ENCODE measurements around the gene DPYSL4.

The DPYSL4 gene

DNA sequence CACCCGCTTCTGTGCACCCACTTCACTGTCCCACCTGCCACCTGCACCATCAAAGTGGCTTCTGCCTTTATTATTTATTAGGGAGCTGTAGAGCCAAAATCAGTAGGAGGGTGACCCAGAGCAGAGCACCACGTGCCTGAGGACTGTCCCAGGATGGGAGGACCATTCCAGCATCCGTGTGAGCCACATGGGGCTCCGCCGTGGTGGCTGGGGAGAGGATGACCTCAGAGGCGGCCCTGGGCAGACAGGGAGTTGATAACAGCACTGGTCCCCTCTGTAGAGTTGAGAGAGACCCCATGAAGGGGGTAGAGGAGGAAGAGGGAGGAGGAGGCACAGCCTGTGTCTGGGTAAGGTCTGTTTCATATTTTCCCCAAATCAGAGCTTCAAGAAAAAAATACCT is 8.7 kb upstream of the DPYSL4 start:
- DNase-seq (ENCODE audit: low spot score): no peak

DNA sequence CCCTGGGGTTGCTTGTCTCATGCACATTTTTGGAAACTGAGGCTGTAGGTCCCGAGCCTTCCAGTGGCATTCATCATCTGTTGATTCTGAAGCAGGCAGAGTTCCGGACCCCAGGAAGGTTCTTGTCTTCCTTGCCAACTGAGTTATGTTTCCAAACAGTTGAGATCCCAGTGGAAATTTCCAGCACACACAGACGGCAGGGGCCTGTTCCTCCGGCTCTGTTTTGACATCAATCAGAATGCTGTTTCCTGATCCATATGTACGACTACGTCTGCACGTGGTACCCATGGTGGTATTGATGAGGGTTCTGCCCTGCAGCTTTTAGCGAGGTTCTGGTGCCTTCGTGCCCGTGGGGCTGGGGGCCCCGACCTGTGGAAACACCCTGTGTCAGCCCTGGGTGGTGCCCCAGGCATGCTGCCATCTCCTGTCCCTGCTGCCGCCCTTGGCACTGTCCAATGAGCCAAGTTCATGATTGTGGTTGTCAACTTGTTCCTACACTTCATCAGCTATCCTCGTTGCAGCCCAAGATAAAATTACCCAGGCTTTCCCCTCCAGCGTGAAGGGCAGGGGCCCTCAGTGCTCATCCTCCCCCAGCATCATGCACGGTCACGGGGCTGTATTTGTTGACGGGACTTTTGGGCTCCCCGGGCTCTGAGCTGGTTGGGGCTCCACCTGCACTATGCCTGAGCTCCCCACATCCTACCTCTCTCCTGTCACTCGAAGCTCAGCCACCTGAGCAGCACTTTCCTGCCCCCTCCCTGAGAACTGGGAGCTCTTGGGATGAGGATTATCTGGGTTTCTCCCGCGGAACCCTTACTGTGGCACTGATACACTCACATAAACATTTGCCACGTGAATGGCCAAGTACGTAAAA is 7.8 kb upstream of the DPYSL4 start:
- no peak for DNase-seq (ENCODE audit: low spot score)

DNA sequence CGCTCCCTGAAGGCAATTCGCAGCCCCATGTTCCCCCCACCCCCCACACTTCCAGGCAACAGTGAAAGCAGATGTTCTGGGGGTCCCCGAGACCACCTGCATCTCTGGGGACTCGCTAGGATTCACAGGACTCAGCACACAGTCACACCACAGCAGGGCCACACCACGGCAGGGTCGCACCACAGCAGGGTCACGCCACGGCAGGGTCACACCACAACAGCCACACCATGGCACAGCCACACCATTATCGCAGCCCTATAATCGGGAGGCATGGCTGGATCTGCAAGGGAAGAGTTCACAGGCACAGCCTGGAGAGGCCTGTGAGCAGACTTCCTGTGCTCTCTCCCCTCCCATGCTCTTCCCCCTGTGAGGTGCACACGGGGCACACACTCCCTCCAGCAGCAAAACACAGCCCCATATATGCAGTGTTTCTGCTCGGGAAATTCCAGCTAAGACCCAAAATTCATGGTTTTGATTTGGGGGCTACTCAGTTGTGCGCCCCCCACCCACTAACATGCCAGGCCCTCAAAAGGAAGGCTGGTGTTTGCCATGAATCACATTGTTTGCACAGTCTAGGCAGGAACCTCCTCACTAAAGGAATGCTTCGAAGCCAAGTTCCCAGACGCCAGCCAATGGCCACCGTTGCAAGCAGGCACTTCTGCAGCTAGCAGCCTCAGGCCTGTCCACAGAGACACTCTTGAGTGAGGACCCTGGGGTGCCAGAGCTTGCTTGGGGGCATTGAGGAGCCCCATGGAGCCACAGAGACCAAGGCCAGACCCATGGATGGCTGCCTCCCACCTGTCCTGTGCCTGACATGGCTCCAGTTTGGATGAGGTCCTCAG is 7.0 kb upstream of the DPYSL4 start:
- DNase-seq (ENCODE audit: low spot score): no peak

DNA sequence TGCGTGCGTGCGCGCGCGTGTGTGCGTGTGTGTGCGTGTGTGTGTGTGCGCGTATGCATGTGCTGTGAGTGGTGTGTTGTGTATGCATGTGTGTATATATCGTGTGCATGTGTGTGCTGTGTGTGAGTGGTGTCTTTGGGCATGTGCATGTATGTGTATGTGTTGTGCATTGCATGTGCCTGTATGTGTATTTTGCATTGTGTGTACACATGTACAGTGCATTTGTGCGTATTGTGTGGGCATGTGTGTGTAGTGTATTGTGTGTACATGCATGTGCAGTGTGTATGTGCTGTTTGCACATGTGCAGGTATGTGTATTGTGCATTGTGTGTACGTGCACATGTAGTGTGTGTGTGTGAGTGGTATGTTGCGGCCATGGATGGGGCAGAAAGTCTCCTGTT is 6.0 kb upstream of the DPYSL4 start:
- DNase-seq (ENCODE audit: low spot score): no peak

DNA sequence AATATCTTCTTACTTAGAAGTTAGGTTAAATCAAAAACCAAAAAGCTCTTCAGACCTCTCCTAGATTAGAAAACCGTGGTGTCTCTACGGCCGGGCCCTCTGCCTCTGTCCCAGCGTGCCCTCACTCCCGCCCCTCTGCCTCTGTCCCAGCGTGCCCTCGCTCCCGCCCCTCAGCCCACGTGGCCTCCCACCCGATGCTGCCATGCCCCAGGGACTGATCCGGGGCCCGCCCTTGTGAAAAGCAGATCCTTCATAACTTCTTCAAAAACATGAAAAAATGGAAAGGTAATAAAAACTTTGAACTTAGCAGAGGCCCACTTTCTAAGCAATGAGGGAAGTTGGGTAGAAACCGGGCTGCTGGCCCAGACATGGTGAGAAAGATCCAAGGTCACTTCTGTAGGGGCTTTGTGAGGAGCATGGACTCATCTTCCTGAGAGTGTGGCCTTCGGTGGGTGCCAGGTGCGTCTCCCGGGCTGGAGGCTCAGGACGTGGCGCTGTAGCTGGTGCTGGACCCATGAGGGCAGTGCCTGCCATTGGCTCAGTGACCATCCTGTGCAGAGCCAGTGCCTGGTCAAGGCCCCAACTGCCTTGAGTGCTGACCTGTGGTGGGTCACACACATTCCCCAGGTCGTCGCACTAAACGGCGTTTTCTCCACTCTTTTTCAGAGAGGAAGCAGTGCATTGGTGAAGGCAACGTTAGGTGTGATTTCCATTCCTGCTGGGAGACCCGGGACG is 4.9 kb upstream of the DPYSL4 start:
- DNase-seq (ENCODE audit: low spot score): no peak

DNA sequence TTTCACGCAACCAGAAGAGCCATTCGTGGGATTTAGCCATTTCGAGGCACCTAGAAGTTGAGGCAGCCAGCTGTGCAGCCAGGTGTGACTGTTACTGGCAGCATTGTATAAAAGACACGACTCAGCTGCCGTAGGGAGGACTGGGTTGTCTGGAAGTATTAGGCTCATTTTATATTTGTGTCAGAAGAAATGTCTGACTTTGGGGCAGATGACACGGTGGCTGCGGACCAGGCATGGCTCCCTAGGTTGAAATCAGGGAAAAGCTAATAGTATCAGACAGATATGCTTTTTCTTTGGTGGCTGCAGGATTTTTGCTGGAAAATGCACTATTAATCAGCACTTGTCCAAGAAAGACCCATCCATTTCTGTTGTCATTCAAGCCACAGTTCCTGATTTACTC is 4.2 kb upstream of the DPYSL4 start:
- DNase-seq (ENCODE audit: low spot score): no peak

DNA sequence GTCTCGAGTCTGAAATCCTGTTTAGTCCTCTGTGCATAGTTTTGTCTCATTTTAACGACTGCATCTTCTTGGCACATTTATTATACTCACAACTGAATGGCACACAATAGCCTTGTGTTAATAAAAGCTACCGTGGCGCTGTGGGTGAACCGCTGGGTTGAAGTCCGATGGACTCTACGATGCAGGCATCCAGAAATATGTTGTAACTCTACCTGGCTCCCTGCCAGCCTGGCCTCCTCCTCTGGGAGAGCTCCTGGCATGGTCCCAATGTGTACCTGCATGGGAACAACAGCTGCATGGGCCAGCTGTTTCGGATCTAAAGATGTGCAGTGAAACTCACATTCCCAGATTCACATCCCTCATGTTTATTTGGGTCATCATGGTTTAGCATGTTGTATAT is 3.7 kb upstream of the DPYSL4 start:
- no peak for DNase-seq (ENCODE audit: low spot score)

DNA sequence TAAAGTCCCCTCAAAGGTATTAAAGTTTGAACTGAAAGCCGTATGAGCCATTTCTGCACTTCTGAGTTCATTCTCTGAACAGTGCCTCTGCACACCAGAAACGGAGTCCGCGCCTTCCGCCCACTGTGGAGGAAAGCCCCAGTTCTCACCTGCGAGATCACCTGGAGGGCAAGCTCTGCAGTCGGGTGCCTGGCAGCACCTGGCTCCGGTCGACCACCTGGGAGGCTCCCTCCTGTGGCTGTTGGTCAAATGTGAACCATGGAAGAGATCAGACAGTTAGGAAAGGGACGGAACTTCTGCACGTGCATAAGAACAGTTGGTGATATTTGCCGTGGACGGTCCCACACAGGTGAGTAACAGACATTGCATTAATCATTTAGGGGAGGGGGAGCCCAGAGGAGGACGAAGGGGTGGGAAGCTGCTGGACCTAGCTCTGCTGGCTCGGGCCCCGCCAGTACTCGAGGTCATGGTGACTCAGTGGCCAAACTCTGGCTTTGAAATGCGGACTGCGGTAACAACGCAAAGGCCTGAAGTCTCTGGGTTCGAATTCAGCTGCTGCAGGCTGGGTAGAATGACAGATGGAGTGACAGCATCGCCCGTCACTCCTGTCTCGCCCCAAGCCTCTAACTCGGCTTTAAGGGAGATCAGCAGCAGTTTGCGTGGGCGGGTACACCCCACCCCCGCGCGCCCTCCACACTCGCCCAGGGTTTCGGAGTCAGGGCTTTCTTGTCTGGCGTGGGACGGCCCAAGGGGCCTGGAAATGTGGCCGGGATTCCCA is 1.7 kb upstream of the DPYSL4 start:
- DNase-seq (ENCODE audit: low spot score): no peak

DNA sequence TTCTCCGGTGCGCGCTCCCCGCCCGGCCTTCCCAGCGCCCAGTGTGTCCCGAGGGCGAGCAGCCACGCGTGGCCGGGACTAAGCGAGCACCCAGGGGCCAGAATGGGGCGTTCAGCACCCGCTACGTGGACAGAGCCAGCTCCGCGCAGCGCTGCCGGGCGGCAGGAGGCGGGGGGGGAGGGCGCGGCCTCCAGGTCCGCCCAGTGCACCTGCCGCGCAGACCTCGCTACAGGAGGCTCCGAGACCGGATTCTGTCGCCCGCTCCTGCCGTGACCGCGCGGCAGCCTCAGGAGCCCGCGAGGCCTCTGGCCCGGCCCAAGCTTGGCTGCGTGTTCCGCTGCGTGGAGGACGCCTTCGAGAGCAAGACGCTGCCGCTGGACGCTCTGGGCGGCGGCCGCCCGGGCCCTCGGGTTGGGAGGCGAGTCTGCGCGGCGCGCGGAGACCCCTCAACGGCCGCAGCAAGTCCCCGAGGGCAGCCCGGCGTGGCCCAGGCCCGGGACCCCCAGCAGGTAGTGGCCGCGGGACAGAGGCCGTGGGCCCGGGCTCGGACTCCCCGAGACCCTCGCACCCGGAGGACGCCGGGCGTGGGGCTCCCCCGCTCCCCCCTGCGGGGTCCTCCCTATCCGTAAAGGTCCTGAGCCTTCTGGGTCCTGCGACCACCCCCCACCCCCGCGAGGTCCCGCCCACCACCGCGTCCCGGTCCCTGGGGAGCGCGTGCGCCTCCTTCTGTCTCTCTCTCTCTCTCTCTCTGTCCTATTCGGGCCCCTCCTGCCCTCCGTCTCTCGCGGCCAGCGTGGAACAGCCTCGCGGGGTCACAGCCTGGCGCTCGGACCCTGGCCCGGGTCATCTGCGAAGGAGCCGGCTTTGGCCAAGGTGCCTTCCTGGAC is 904 bp upstream of the DPYSL4 start:
- DNase-seq (ENCODE audit: low spot score): no peak

DNA sequence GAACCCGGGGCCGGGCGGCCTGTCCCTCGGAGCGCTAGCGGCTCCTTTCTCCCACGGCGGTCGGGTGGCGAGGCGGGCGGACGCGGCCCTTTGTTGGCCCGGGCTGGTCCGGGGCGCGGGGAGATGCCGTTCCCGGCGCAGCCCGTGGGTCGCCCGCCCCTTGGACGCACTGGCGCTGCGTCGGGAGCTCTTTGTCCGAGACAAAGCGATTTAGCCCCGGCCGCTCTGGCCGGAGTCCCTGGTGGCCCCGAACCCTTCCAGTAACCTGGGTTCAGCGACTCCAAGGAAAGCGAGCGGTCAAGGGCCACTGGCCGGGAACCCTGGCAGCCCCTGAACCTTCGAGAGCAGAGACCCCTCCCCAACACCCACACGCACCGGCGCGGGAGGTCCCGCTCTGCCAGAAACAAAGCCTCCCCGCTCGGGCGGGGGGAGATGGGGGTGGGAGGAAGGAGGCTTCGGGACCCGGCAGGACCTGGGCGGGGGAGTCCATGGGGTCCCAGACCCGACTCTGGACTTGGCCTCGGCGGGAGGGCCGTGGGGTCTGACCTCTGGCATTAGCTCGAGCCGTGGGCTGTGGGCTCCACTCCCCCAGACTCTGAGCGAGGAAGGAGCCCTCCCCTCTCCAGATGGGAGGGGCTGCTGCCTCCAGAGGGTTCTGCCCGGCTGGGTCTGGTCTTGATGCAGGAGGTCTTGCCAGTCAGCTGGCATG is 836 bp downstream of the DPYSL4 start:
- DNase-seq (ENCODE audit: low spot score): no peak

DNA sequence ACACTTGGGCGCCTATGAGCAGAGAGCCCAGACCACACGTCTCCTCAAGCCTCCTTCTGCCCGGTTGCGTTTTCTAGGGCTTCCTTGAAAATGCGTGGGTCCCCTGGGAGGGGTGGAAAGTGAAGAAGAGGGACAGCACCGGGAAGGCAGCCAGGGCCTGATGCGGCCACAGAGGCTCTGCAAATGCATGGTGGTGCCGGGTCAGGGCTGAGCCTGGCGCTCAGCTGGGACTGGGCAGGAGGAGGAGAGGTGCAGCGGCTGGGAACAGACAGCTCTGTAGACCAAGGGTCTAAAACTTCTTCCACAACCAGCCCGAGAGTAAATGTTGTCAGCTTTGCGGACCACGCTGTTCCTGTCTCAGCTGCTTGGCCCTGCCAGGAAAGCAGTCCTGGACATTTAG is 1.6 kb downstream of the DPYSL4 start:
- DNase-seq (ENCODE audit: low spot score): no peak

DNA sequence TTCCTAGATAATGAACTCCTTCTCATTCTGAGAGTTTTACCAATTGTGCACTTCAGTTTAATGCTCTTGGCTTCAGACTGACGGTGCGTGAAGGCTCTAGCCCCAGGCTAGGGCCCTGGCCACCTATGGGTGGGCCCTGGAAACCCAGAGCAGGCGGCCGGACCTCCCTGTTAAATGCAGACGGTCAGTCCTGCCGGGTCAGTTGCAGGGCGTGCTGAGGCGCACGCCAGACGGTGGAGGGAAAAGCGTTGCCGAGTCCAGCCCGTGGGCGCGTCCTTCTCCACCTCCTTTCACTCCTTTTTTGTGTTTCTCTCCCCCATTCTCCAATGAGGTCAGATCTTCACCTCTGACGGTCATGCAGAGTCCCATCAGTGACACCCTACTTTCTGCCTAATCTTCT is 2.3 kb downstream of the DPYSL4 start:
- no peak for DNase-seq (ENCODE audit: low spot score)

DNA sequence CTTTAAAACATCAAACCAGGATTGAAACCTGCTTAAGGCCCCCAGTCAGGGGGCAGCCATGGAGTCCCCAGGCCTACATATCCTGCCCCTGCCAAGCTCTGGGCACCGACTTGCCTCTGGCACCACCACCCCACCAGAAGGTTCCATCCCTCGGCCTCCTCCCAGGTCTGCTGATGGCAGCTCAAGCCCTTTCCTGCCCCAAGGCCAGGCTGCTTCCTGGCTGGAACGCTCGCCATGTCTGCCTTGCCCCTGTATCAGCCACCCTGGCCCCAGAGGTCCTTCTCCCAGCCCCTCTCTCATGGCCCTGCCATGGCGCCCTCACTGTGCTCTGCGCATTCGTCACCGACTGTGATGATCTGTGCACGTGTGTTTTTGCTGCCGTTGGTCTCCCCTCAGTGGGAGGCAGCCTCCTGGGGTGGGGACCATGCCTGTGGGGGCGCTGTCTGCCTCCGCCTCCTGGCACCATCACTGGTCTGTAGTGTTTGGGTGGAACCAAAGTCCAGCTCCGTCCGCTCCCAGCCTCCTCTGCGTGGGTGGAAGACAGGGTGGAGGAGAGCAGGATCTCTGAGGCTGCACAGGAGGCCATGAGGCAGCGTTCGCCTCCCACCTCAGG is 3.2 kb downstream of the DPYSL4 start:
- DNase-seq (ENCODE audit: low spot score): no peak

DNA sequence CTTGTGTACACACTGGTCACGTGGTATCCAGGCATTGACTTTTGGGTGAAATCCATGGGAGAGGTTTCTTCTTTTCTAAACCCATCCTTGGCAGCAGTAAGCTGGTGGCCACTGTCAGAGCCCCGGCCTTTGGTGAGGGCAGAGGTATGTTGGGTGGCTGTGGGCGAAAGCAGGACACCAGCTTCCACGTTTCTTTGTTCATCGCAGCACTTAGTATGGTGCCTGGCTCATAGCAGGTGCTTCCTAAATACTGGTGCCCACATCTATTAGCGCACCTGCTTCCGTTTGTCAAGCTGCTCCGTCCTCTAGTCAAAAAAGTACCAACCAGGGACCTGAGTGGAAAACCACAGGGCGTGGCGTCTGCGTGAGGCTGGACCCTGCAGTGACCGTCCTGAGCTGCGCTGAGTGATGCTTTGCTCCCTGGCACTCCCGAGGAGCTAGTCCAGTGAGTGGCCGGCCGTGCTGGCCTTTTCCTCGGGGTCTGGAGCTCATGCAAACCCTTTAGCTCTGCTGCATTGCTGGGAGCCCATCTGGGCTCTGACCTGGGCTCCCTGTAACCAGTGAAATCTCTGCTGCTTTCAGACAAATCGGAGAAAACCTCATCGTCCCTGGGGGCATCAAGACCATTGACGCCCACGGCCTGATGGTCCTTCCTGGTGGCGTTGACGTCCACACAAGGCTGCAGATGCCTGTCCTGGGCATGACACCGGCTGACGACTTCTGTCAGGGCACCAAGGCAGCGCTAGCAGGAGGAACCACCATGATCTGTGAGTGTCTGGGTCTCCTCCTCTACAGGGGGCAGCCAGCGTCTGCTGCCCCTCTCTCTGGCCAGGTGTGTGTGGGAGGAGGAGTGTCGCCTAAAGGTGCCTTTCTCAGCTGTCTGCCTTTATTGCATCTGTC is 5.6 kb downstream of the DPYSL4 start:
- DNase-seq (ENCODE audit: low spot score): no peak

DNA sequence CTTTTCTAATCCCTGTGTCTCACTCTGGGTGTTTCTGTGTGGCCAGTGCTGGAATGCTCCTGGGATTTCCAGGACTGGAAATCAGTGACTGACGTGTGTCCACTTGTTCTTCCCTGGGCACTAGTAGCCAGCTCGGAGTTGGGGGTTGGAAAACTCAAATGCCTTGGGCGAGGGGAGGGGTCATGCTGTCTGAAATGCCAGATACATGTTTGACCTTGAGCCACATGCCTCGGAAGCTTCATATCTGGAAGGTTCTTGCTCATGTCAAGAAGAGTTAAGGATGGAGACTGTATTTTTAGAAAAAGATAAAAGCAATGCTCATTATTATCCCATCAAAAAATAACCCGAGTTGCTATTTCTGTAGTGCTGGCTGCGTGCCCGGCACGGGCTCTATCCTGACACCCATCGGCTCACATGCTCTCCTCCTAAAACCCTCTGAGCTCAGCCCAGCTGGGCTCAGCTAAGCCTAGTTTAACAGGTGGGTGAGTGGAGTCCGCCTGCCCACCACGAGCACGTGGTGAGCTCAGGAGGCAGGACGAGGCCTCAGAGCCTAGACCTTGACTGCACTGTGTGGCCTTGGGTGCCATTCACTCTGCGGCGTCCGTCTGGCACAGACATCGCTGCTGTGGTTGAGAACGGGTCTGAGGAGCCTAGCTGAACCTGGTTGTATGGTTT is 6.4 kb downstream of the DPYSL4 start:
- no peak for DNase-seq (ENCODE audit: low spot score)

DNA sequence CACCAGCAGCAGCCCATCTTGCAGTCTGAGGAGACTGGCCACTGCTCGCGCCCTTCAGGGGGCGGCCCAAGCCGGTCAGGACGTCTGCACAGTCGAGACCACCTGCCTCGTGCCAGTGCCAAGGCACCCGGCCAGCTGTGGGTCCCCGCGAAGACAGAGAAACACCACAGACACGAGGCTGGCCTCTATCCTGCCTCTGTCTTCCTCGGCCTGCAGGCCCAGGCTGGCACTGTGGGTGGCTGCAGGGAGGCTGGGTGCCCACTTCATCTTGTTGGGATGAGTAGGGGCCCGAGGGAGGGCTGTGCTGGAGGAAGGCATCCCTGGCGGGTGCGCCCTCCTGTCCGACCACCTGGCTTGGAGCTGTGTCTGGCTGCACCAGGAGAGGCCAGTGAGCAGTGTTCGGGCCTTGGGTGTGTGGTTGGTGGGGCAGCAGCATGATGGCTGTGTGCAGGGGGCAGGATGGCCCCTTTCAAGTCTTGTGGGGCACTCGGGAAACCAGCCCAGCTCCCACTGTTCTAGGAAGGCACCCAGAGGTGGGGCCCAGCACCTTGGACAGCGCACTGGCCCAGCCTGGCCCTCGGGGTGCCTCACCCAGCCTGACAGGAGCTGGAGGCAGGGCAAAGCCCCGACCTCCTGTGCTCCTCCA is 7.3 kb downstream of the DPYSL4 start:
- no peak for DNase-seq (ENCODE audit: low spot score)

DNA sequence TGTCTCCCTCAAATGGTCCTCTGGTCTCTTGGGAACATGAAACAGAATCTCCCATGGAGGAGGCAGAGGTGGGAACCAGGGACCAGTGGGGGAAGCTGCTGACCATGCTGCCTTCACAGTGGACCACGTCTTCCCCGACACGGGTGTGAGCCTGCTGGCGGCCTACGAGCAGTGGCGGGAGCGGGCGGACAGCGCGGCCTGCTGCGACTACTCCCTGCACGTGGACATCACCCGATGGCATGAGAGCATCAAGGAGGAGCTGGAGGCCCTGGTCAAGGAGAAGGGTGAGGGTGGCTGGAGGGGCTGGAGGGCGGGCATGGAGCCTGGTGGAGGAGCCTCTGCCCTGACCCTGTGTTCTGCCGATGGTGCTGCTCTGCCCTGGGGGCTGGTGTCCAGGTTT is 8.0 kb downstream of the DPYSL4 start:
- DNase-seq (ENCODE audit: low spot score): no peak
